ENCODE measurements around the gene ADORA1. TPM values are rescaled to one million over a fixed set of nuclear protein-coding genes. Genes with fewer than 3 reads are reported as not detected.

Gene ADORA1
- total and polyA plus RNA-seq, 2 donors (not counting 3 experiments of a cell fraction or from before 2014, with no cell fraction given) = 0.15 TPM; not detected in 1

DNA sequence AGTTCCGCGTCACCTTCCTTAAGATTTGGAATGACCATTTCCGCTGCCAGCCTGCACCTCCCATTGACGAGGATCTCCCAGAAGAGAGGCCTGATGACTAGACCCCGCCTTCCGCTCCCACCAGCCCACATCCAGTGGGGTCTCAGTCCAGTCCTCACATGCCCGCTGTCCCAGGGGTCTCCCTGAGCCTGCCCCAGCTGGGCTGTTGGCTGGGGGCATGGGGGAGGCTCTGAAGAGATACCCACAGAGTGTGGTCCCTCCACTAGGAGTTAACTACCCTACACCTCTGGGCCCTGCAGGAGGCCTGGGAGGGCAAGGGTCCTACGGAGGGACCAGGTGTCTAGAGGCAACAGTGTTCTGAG is 38.3 kb downstream of the ADORA1 start:
- H3K4me3 ChIP-seq (replicated peaks in 1 of 3; ENCODE audit: insufficient read depth in 1 of 3, low read depth in 1 of 3, low read length in 3 of 3) = no peak overlapping the region
- CTCF ChIA-PET = interaction anchor here (1.1 to 2.8 kb wide), 3 partner anchors 10 to 50 kb away, joined by 5 to 17 read pairs (median 8); partner anchors contain the start of gene MYBPH
- H3K27me3 ChIP-seq (ENCODE audit: control insufficient read depth in 2 of 2, insufficient read depth in 2 of 2, low read length in 2 of 2) = peaks cover 2 to 12% of the 10 kb centered on the region in 2 experiments
- DNase-seq (ENCODE audit: low read depth, low spot score) (no peak), FAIRE-seq (no peak)
- H3K4me2 ChIP-seq (ENCODE audit: insufficient read depth, low read length) = no peak overlapping the region
- H2AFZ ChIP-seq (ENCODE audit: low read depth, low read length) = no peak overlapping the region
- H3K79me2 ChIP-seq (ENCODE audit: control insufficient read depth, insufficient read depth, low read length) = no peaks in the 10 kb centered on the region
- H3K27ac ChIP-seq (ENCODE audit: insufficient read depth, low read depth, low read length) = no peak overlapping the region
- TF ChIP-seq, protein P1, sequence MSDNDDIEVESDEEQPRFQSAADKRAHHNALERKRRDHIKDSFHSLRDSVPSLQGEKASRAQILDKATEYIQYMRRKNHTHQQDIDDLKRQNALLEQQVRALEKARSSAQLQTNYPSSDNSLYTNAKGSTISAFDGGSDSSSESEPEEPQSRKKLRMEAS (IDR thresholded peaks at IDR 0.05; ENCODE audit: insufficient read depth, insufficient read length) = no peak
- TF ChIP-seq POLR2A (IDR thresholded peaks at IDR 0.05; ENCODE audit: low read depth, low read length) = no peak
- no peak for TF ChIP-seq FOS (IDR thresholded peaks at IDR 0.05; ENCODE audit: borderline replicate concordance, insufficient read depth, low read length)
- TF ChIP-seq JUN (IDR thresholded peaks at IDR 0.05; ENCODE audit: borderline replicate concordance, insufficient read depth, insufficient read length, low read depth) = no peak
- no peak for TF ChIP-seq EZH2 (IDR thresholded peaks at IDR 0.05; ENCODE audit: borderline replicate concordance, low read depth, low read length, severe bottlenecking)
- TF ChIP-seq, protein P2, sequence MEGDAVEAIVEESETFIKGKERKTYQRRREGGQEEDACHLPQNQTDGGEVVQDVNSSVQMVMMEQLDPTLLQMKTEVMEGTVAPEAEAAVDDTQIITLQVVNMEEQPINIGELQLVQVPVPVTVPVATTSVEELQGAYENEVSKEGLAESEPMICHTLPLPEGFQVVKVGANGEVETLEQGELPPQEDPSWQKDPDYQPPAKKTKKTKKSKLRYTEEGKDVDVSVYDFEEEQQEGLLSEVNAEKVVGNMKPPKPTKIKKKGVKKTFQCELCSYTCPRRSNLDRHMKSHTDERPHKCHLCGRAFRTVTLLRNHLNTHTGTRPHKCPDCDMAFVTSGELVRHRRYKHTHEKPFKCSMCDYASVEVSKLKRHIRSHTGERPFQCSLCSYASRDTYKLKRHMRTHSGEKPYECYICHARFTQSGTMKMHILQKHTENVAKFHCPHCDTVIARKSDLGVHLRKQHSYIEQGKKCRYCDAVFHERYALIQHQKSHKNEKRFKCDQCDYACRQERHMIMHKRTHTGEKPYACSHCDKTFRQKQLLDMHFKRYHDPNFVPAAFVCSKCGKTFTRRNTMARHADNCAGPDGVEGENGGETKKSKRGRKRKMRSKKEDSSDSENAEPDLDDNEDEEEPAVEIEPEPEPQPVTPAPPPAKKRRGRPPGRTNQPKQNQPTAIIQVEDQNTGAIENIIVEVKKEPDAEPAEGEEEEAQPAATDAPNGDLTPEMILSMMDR (IDR thresholded peaks at IDR 0.05; ENCODE audit: extremely low read depth in 1 of 2, insufficient read depth in 1 of 2, low read depth in 1 of 2, low read length in 2 of 2) = no peak
- H3K9ac ChIP-seq (replicated peaks; ENCODE audit: extremely low read depth, insufficient read depth, low read length) = no peak overlapping the region
- intact Hi-C loops (cut with micrococcal nuclease) = no loop called here
- no TSS peak for BruUV-seq (replicated peaks)
- dilution Hi-C loops (cut with MboI; ENCODE audit: extremely low pct_ligation_motif_present, low sequenced_read_pairs) = no loop called here
- no peaks in the 10 kb centered on the region for H3K4me1 ChIP-seq (ENCODE audit: control insufficient read depth, extremely low read depth, insufficient read depth, low read length)
- H3K9me3 ChIP-seq (replicated peaks; ENCODE audit: control insufficient read depth, insufficient read depth, low read length) = no peaks in the 10 kb centered on the region
- no peaks in the 10 kb centered on the region for H3K9me1 ChIP-seq (replicated peaks; ENCODE audit: control insufficient read depth, extremely low read depth, insufficient read depth, low read length)
- no peaks in the 10 kb centered on the region for H3K36me3 ChIP-seq (ENCODE audit: control insufficient read depth in 2 of 2, extremely low read depth in 1 of 2, insufficient read depth in 2 of 2, low read length in 2 of 2)
- H4K20me1 ChIP-seq (replicated peaks; ENCODE audit: control insufficient read depth, extremely low read depth, insufficient read depth, low read length) = no peaks in the 10 kb centered on the region
- POLR2A ChIA-PET = no interaction called here
